Neural progenitor cell (in vitro differentiated cells): ENCODE results near the gene PROC. TPM values are rescaled to one million over a fixed set of nuclear protein-coding genes. Genes with fewer than 3 reads are reported as not detected.
A peak's percentile ranks its signal among the peaks of the same experiment; 100 is the strongest.

Source experiments
- DNase-seq: peaks from one replicate; pipeline ENCODE4 v3.0.0-alpha.2; 2016; ENCODE audit warnings: low spot score
- H2AFZ ChIP-seq: fragments of 200-600 bp; sonication (generic); replicated peaks from 2 replicates; pipeline ENCODE4 v1.6.1; 2016; ENCODE audit warnings: antibody characterized with exemption
- H3F3A ChIP-seq: fragments of 200-600 bp; sonication (generic); 2 replicates; pipeline ENCODE4 v1.6.1; 2016; ENCODE audit warnings: antibody characterized with exemption, low read depth
- H3K27ac ChIP-seq: fragments of 200-600 bp; sonication (generic); 2 replicates; pipeline ENCODE4 v1.5.1; 2016; ENCODE audit warnings: mild to moderate bottlenecking
- H3K27me3 ChIP-seq: fragments of 200-600 bp; sonication (generic); 2 replicates; pipeline ENCODE4 v1.6.1; 2016; ENCODE audit warnings: mild to moderate bottlenecking, moderate library complexity
- H3K36me3 ChIP-seq: fragments of 200-600 bp; sonication (generic); 2 replicates; pipeline ENCODE4 v1.5.1; 2016
- H3K4me1 ChIP-seq: fragments of 200-600 bp; sonication (generic); 2 replicates; pipeline ENCODE4 v1.6.1; 2016; ENCODE audit warnings: mixed run types
- H3K4me2 ChIP-seq: fragments of 200-600 bp; sonication (generic); 2 replicates; pipeline ENCODE4 v1.6.1; 2016
- H3K4me3 ChIP-seq: fragments of 200-600 bp; sonication (generic); 2 replicates; pipeline ENCODE4 v1.5.1; 2016
- H3K79me2 ChIP-seq: fragments of 200-600 bp; sonication (generic); 2 replicates; pipeline ENCODE4 v1.6.1; 2016; ENCODE audit warnings: low read depth
- H3K9ac ChIP-seq: fragments of 200-600 bp; sonication (generic); 2 replicates; pipeline ENCODE4 v1.6.1; 2016
- H3K9me3 ChIP-seq: fragments of 200-600 bp; sonication (generic); 2 replicates; pipeline ENCODE4 v1.5.1; 2016; ENCODE audit warnings: low read depth
- H4K20me1 ChIP-seq: fragments of 200-600 bp; sonication (generic); 2 replicates; pipeline ENCODE4 v1.6.1; 2016; ENCODE audit warnings: low read depth
- H3K27ac Mint-ChIP-seq: 3 replicates; pipeline ENCODE4 v1.8.0; 2021; ENCODE audit warnings: mixed read lengths
- H3K27me3 Mint-ChIP-seq: 2 replicates; pipeline ENCODE4 v1.8.0; 2022; ENCODE audit warnings: low read depth, mild to moderate bottlenecking, inconsistent platforms, moderate library complexity, mixed read lengths; ENCODE audit not compliant: insufficient read depth
- H3K36me3 Mint-ChIP-seq: 3 replicates; pipeline ENCODE4 v1.8.0; 2021; ENCODE audit warnings: mixed read lengths
- H3K4me1 Mint-ChIP-seq: 3 replicates; pipeline ENCODE4 v1.8.0; 2021; ENCODE audit warnings: mixed read lengths
- H3K4me3 Mint-ChIP-seq: 3 replicates; pipeline ENCODE4 v1.8.0; 2021; ENCODE audit warnings: mild to moderate bottlenecking, moderate library complexity, mixed read lengths
- H3K9me3 Mint-ChIP-seq: 3 replicates; pipeline ENCODE4 v1.8.0; 2020; ENCODE audit warnings: mixed read lengths
- CTCF ChIP-seq: fragments of 200-600 bp; sonication (generic); IDR thresholded peaks from 2 replicates; pipeline ENCODE4 v1.5.1; 2017; ENCODE audit warnings: antibody characterized with exemption, mild to moderate bottlenecking
- EZH2 ChIP-seq: fragments of 200-600 bp; sonication (generic); IDR thresholded peaks from 2 replicates; pipeline ENCODE4 v1.6.1; 2017; ENCODE audit warnings: antibody characterized with exemption, mild to moderate bottlenecking, moderate library complexity
- EZH2phosphoT487 ChIP-seq: fragments of 200-600 bp; sonication (generic); IDR thresholded peaks from 2 replicates; pipeline ENCODE4 v1.6.1; 2017; ENCODE audit warnings: antibody characterized with exemption
- total RNA-seq: library from RNA; depleted of rRNA; stranded (reverse); fragments of >200 nt; gene quantifications from 2 replicates; pipeline ENCODE4 v1.2.3, GENCODE V29; 2015; ENCODE audit warnings: low replicate concordance

PROC gene
- total RNA-seq, 1 donor from 2014 or later: not detected

- TF ChIP-seq EZH2: no peak
- TF ChIP-seq CTCF: no peak
- no peak for TF ChIP-seq EZH2phosphoT487
- H3K36me3 ChIP-seq: no peaks in the 10 kb centered on the region
- H2AFZ ChIP-seq: peak overlapping the region; percentile 99
- Mint-ChIP-seq H3K4me1 (peaks cover 26% of the 10 kb centered on the region), H3K4me3 (peak overlapping the region; percentile 91), H3K36me3 (peaks cover 9% of the 10 kb centered on the region), H3K9me3 (no peaks in the 10 kb centered on the region), H3K27me3 (no peaks in the 10 kb centered on the region), H3K27ac (peak overlapping the region; percentile 47)
- peak overlapping the region; percentile 87 for H3K9ac ChIP-seq
- peaks cover 10% of the 10 kb centered on the region for H3K27me3 ChIP-seq
- H3K79me2 ChIP-seq: peaks cover 51% of the 10 kb centered on the region
- peak overlapping the region; percentile 91 for H3K4me3 ChIP-seq
- peaks cover 12% of the 10 kb centered on the region for H3K4me1 ChIP-seq
- peak; percentile 91 for DNase-seq
- no peaks in the 10 kb centered on the region for H3K9me3 ChIP-seq
- H4K20me1 ChIP-seq: peaks cover 43% of the 10 kb centered on the region
- H3K27ac ChIP-seq: peak overlapping the region; percentile 98
- peaks cover 19% of the 10 kb centered on the region for H3F3A ChIP-seq
- peak overlapping the region; percentile 93 for H3K4me2 ChIP-seq
Measured at GRCh38 chr2:127386764-127387654, 31.2 kb upstream of the PROC start.

- Mint-ChIP-seq H3K4me1 (peaks cover 26% of the 10 kb centered on the region), H3K9me3 (no peaks in the 10 kb centered on the region), H3K4me3 (peak within 1 kb of the TSS; percentile 91), H3K27me3 (no peaks in the 10 kb centered on the region), H3K36me3 (peaks cover 9% of the 10 kb centered on the region), H3K27ac (peak within 1 kb of the TSS; percentile 47)
- TF ChIP-seq EZH2 (no peak), CTCF (peak; percentile 7)
- peaks cover 12% of the 10 kb centered on the region for H3K4me1 ChIP-seq
- peaks cover 35% of the 10 kb centered on the region for H4K20me1 ChIP-seq
- peaks cover 10% of the 10 kb centered on the region for H3K27me3 ChIP-seq
- H3K9me3 ChIP-seq: no peaks in the 10 kb centered on the region
- H3K9ac ChIP-seq: peak within 1 kb of the TSS; percentile 87
- peaks cover 19% of the 10 kb centered on the region for H3F3A ChIP-seq
- no peaks in the 10 kb centered on the region for H3K36me3 ChIP-seq
- peak within 1 kb of the TSS; percentile 98 for H3K27ac ChIP-seq
- peak within 1 kb of the TSS; percentile 99 for H2AFZ ChIP-seq
- peak; percentile 98 for DNase-seq
- H3K4me3 ChIP-seq: peak within 1 kb of the TSS; percentile 91
- peak within 1 kb of the TSS; percentile 93 for H3K4me2 ChIP-seq
- H3K79me2 ChIP-seq: peaks cover 43% of the 10 kb centered on the region
Measured at GRCh38 chr2:127387655-127388422, 30.4 kb upstream of the PROC start, which contains the start of gene MAP3K2. Gene MAP3K2, minus strand, starts transcription at chr2:127387975. Its CDS starts 44,846 bp downstream, at chr2:127343129.

- Mint-ChIP-seq H3K9me3 (peaks cover 2% of the 10 kb centered on the region), H3K4me3 (peak overlapping the region; percentile 87), H3K27ac (peak overlapping the region; percentile 1), H3K4me1 (peaks cover 21% of the 10 kb centered on the region), H3K27me3 (no peaks in the 10 kb centered on the region), H3K36me3 (peaks cover 7% of the 10 kb centered on the region)
- H3K4me2 ChIP-seq: peak overlapping the region; percentile 82
- TF ChIP-seq EZH2phosphoT487: no peak
- TF ChIP-seq EZH2: no peak
- no peak for TF ChIP-seq CTCF
- no peaks in the 10 kb centered on the region for H3K36me3 ChIP-seq
- peak overlapping the region; percentile 91 for H3K4me3 ChIP-seq
- peaks cover 35% of the 10 kb centered on the region for H3K79me2 ChIP-seq
- peak; percentile 15 for DNase-seq
- H3K9me3 ChIP-seq: no peaks in the 10 kb centered on the region
- H3K9ac ChIP-seq: no peak overlapping the region
- H3K27me3 ChIP-seq: peaks cover 10% of the 10 kb centered on the region
- no peak overlapping the region for H3K27ac ChIP-seq
- H3F3A ChIP-seq: peaks cover 19% of the 10 kb centered on the region
- peak overlapping the region; percentile 81 for H2AFZ ChIP-seq
- H3K4me1 ChIP-seq: peaks cover 12% of the 10 kb centered on the region
- H4K20me1 ChIP-seq: peaks cover 31% of the 10 kb centered on the region
Measured at GRCh38 chr2:127388423-127389164, 29.6 kb upstream of the PROC start.
